Colonic mucosa (tissue), 4 donors: Measurements from ENCODE around the gene AKNA. TPM values are rescaled to one million over a fixed set of nuclear protein-coding genes. Genes with fewer than 3 reads are reported as not detected.

Experiments used
- DNase-seq: peaks from one replicate; pipeline ENCODE4 v3.0.0-alpha.2; 2020
- H3K27ac ChIP-seq: fragments of 200-600 bp; one replicate; pipeline ENCODE4 v1.8.0; 2021
- H3K27me3 ChIP-seq: fragments of 200-600 bp; one replicate; pipeline ENCODE4 v1.8.0; 2021
- H3K36me3 ChIP-seq: fragments of 200-600 bp; one replicate; pipeline ENCODE4 v1.8.0; 2021
- H3K4me1 ChIP-seq: fragments of 200-600 bp; one replicate; pipeline ENCODE4 v1.8.0; 2021; ENCODE audit warnings: mild to moderate bottlenecking
- H3K4me3 ChIP-seq: fragments of 200-600 bp; one replicate; pipeline ENCODE4 v1.8.0; 2021
- H3K9ac ChIP-seq, 2 donors: one replicate each; pipeline ENCODE4 v1.7.0; 2013; ENCODE audit warnings: control low read depth in 2 of 2, low read depth in 2 of 2, low read length in 2 of 2
- H3K9me3 ChIP-seq: fragments of 200-600 bp; one replicate; pipeline ENCODE4 v1.8.0; 2021
- intact Hi-C: fragments of 100-400 bp; cut with DNase I; formaldehyde crosslinking; loops from one replicate; pipeline ENCODE4 v1.14.1; 2022
- total RNA-seq, 2 donors: library from RNA; stranded (reverse); fragmentation: NEBNext Ultra II Directional in 1 of 2; extraction: Animal tissue kit (Norgen Biotek cat#: 25700) in 1 of 2; gene quantifications; one replicate each; pipeline ENCODE4 v1.2.1, GENCODE V29; 2021
- TF ChIP-seq, protein P1 (sequence below): fragments of 200-600 bp; IDR thresholded peaks from one replicate; pipeline ENCODE4 v1.8.0; 2022; ENCODE audit warnings: antibody characterized with exemption, mild to moderate bottlenecking
- donor health status: healthy.
- donor health status: DM: no; HTN: no; CAD: no.
- donor health status: DM: no; HTN: no; CAD: no.

The AKNA gene
- total RNA-seq, 2 donors from 2014 or later: 26.9 to 44.9 TPM

DNA sequence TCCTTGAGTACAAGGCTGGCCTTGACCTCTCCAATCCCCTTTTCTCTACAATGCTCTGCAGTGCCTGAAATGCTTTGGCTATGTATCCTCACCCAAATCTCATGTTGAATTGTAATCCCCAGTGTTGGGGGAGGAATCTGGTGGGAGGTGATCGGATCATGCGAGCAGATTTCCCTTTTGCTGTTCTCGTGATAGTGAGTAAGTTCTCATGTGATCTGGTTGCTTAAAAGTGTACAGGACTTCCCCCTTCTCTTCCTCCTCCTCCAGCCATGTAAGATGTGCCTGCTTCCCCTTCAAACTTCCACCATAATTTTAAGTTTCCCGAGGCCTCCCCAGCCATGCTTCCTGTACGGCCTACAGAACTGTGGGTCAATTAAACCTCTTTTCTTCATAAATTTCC, 28.5 kb upstream of the AKNA start:
- no peak overlapping the region for H3K27ac ChIP-seq
- no peaks in the 10 kb centered on the region for H3K4me1 ChIP-seq
- no peak overlapping the region for H3K9ac ChIP-seq
- H3K9me3 ChIP-seq: no peaks in the 10 kb centered on the region
- H3K4me3 ChIP-seq: no peak overlapping the region
- DNase-seq: no peak
- no peaks in the 10 kb centered on the region for H3K36me3 ChIP-seq
- TF ChIP-seq, protein P1, sequence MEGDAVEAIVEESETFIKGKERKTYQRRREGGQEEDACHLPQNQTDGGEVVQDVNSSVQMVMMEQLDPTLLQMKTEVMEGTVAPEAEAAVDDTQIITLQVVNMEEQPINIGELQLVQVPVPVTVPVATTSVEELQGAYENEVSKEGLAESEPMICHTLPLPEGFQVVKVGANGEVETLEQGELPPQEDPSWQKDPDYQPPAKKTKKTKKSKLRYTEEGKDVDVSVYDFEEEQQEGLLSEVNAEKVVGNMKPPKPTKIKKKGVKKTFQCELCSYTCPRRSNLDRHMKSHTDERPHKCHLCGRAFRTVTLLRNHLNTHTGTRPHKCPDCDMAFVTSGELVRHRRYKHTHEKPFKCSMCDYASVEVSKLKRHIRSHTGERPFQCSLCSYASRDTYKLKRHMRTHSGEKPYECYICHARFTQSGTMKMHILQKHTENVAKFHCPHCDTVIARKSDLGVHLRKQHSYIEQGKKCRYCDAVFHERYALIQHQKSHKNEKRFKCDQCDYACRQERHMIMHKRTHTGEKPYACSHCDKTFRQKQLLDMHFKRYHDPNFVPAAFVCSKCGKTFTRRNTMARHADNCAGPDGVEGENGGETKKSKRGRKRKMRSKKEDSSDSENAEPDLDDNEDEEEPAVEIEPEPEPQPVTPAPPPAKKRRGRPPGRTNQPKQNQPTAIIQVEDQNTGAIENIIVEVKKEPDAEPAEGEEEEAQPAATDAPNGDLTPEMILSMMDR: no peak
- intact Hi-C loops: no loop called here
- no peaks in the 10 kb centered on the region for H3K27me3 ChIP-seq

DNA sequence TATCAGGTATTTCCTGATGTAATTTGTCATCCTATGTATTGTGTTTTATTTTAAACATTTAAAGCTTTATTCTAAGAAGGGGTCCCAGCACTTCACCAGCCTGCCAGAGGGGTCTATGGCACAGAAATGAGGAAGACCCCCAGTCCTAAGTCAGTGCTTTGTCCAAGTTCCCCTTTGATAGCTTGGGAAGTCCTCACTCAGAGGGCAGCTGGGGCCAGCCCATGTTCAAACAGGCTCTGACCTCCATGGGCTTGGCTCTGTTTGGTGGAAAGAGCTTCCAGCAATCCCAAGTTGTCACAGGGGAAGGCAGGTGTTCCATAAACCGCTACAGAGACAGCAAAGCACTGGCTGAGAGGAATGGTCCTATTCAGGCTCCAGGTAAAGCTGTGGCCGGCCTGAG, 26.6 kb upstream of the AKNA start:
- intact Hi-C loops: no loop called here
- no peaks in the 10 kb centered on the region for H3K27me3 ChIP-seq
- DNase-seq: no peak
- no peaks in the 10 kb centered on the region for H3K9me3 ChIP-seq
- H3K4me3 ChIP-seq: no peak overlapping the region
- no peaks in the 10 kb centered on the region for H3K4me1 ChIP-seq
- no peak overlapping the region for H3K27ac ChIP-seq
- H3K9ac ChIP-seq: no peak overlapping the region
- TF ChIP-seq, protein P1: no peak
- no peaks in the 10 kb centered on the region for H3K36me3 ChIP-seq

DNA sequence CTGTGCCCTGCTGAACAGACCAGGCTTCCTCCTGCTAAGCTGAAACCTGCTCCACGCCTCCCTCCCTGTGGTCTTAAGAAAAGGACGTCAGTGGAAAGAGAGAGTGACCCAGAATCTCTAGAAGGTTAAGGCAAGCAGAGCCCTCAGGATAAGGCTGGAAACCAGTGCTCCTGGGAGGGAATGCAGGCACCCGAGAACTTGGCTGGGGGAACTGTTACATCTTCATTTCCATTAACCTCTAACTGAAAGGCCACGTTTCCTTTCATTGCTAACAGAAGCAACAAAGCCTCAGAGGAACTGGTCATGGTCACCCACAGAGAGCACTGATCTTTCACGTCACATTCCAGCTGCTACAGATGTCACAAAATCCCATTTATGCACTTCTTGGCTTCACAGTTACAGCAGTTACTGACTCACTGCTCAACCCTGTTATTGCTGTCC, 26.1 kb upstream of the AKNA start:
- H3K4me3 ChIP-seq: no peak overlapping the region
- no peaks in the 10 kb centered on the region for H3K4me1 ChIP-seq
- H3K9ac ChIP-seq: no peak overlapping the region
- no peaks in the 10 kb centered on the region for H3K27me3 ChIP-seq
- no peak overlapping the region for H3K27ac ChIP-seq
- TF ChIP-seq, protein P1: no peak
- intact Hi-C loops: no loop called here
- H3K9me3 ChIP-seq: no peaks in the 10 kb centered on the region
- H3K36me3 ChIP-seq: no peaks in the 10 kb centered on the region
- DNase-seq: no peak

- no peak overlapping the region for H3K27ac ChIP-seq
- intact Hi-C loops: no loop called here
- TF ChIP-seq, protein P1: no peak
Observed at GRCh38 chr9:114412048-114412683, 24.4 kb upstream of the AKNA start.

GRCh38 chr9:114411452-114411851, 23.7 kb upstream of the AKNA start:
- Histone ChIP-seq H3K4me3 (no peak overlapping the region), H3K36me3 (no peaks in the 10 kb centered on the region), H3K4me1 (no peaks in the 10 kb centered on the region), H3K9ac (no peak overlapping the region), H3K27ac (no peak overlapping the region), H3K27me3 (no peaks in the 10 kb centered on the region), H3K9me3 (no peaks in the 10 kb centered on the region)
- no peak for DNase-seq
- TF ChIP-seq, protein P1: no peak
- intact Hi-C loops: no loop called here

More at GRCh38 chr9:114412048-114412683, 24.4 kb upstream of the AKNA start:
- no peak overlapping the region for H3K4me3 ChIP-seq
- H3K36me3 ChIP-seq: no peaks in the 10 kb centered on the region
- no peaks in the 10 kb centered on the region for H3K9me3 ChIP-seq
- H3K27me3 ChIP-seq: no peaks in the 10 kb centered on the region
- no peak for DNase-seq
- H3K9ac ChIP-seq: no peak overlapping the region
- no peaks in the 10 kb centered on the region for H3K4me1 ChIP-seq
